ENCODE data around the gene MYO6.
"Not testable (repeated sequence)": the region's sequence is repeated elsewhere in the genome, so short reads cannot be mapped to it uniquely, and the experiment has no call there.

- TF ChIP-seq EZH2 (IDR thresholded peaks at IDR 0.05; ENCODE audit: insufficient read depth, poor library complexity, severe bottlenecking); EZH2phosphoT487 (IDR thresholded peaks at IDR 0.05; ENCODE audit: insufficient read depth, low read depth): not testable (repeated sequence)
These were observed 156.1 kb downstream of the MYO6 start for GRCh38 chr6:75905129-75905528.
